GM19397 (cell line): ENCODE measurements around the gene PLCH1.

Experiments used
- ATAC-seq: cut with Tn5 transposase; IDR thresholded peaks from one replicate; pipeline ENCODE4 v1.9.1; 2021; ENCODE audit warnings: mild to moderate bottlenecking, moderate library complexity; ENCODE audit not compliant: unreplicated experiment

Gene PLCH1, protein sequence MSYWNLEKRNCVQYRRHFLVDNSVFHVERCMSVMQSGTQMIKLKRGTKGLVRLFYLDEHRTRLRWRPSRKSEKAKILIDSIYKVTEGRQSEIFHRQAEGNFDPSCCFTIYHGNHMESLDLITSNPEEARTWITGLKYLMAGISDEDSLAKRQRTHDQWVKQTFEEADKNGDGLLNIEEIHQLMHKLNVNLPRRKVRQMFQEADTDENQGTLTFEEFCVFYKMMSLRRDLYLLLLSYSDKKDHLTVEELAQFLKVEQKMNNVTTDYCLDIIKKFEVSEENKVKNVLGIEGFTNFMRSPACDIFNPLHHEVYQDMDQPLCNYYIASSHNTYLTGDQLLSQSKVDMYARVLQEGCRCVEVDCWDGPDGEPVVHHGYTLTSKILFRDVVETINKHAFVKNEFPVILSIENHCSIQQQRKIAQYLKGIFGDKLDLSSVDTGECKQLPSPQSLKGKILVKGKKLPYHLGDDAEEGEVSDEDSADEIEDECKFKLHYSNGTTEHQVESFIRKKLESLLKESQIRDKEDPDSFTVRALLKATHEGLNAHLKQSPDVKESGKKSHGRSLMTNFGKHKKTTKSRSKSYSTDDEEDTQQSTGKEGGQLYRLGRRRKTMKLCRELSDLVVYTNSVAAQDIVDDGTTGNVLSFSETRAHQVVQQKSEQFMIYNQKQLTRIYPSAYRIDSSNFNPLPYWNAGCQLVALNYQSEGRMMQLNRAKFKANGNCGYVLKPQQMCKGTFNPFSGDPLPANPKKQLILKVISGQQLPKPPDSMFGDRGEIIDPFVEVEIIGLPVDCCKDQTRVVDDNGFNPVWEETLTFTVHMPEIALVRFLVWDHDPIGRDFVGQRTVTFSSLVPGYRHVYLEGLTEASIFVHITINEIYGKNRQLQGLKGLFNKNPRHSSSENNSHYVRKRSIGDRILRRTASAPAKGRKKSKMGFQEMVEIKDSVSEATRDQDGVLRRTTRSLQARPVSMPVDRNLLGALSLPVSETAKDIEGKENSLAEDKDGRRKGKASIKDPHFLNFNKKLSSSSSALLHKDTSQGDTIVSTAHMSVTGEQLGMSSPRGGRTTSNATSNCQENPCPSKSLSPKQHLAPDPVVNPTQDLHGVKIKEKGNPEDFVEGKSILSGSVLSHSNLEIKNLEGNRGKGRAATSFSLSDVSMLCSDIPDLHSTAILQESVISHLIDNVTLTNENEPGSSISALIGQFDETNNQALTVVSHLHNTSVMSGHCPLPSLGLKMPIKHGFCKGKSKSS (N-terminal part only)

DNA sequence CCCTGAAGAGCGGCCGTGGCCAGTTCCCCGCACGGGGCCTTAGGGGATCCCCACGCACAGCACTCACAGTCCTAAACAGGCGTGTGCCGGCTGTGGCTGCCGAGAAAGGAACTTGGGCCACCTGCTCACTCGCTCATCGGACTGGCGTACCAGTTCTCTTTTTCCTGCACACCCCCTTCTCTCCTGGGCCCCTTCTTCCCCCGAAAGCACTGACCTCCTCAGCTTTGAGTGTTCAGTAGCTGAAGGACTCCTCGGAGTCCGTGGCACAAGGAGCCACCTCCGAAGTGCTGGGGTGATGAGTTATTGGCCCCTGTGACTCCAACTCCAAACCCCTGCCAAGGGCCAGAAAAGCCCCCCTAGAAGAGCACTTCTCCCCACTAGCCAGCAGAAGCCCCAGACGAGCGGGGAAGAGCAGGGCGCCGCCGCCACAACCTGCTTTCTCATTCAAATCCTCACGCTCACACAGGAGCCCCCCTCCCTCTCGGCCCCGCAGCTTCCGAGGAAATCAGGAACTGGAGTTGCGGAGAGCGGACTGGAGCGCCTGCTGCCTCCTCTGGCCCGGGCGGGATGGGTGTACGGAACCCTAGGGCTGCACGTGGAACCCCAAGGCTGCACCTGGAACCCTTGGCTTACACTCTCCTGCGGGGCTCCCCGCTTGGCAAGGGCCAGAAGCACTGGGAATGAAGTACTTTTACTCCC is at the start of gene PLCH1:
PLCH1 (minus strand) TSS at position 446 of the 699 bp plus-strand sequence. CDS start 40,847 bp downstream, outside the sequence.
- peak; percentile 60 for ATAC-seq

DNA sequence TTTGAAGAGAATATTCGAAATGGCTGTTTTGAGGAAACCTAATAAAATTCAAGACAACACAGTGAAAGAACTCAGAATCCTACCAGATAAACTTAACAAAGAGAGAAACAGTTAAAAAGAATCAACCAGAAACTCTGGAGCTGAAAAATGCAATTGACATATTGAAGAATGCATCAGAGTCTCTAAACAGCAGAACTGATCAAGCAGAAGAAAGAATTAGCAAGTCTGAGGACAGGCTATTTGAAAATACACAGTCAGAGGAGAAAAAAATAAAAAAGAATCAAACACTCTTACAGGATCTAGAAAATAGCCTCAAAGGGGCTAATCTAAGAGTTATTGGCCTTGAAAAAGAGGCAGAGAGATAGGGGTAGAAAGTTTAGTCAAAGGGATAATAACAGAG is 47.7 kb upstream of the PLCH1 start:
- no peak for ATAC-seq

DNA sequence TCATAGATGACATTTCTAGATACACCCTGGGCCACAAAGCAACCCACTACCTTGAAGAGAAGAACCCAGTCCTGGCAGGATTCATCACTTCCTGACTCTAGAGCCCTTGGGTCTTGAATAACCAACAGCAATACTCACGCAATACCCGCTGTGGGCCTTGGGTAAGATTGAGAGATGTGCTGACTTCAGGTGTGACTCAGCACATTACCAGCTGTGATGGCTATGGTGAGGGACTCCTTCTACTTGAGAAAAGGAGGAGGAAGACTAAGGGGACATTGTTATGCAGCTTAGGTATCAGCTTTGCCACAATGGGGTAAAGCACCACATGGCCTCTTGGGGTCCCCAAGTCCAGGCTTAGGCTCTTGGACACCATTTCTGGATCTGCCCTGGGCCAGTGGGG is 46.3 kb upstream of the PLCH1 start:
- ATAC-seq: no peak

DNA sequence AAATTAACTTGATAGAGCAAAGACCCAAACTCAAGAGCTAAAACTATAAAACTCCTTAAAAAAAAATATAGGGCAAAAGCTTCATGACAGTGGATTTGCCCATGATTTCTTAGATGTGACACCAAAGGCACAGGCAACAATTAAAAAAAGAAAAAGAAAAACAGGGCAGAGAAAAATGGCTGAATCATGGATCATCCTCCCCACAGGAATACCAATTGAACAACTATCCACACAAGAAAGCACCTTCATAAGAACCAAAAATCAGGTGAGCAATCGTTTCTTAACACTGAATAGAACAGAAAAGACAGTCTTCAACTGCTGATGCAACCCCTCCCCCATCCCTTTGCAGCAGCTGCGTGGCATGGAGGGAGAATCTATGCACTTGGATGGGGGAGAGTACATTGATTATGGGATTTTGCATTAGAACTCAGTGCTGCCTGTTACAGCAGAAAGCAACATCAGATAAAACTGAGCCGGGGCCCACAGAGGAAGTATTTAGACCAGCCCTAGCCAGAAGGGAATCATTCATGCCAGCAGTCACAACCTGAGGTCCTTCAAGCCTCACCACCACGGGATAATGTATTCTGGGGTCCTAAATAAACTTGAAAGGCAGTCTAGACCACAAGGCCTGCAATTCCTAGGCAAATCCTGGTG is 45.5 kb upstream of the PLCH1 start:
- no peak for ATAC-seq

DNA sequence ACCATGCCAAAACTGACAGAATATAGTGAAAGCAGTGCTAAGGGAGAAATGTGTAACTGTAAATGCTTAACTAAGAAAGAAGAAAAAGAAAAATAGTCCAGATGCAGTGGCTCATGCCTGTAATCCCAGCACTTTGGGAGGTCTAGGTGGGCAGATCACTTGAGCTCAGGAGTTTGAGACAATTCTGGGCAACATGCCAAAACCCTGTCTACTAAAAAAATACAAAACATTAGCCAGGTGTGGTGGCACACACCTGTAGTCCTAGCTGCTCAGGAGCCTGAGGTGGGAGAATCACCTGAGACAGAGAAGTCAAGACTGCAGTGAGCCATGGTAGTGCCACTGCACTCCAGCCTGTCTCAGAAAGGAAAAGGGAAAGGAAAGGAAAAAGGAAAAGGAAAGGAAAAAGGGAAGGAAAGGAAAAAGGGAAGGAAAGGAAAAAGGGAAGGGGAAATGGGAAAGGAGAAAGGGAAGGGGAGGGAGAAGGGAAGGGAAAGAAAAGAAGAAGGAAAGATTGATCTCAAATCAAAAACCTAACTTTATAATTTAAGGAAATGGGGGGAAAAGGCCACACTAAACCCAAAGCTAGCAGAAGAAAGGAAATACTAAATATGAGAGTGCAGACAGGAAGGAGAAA is 40.9 kb upstream of the PLCH1 start:
- no peak for ATAC-seq

DNA sequence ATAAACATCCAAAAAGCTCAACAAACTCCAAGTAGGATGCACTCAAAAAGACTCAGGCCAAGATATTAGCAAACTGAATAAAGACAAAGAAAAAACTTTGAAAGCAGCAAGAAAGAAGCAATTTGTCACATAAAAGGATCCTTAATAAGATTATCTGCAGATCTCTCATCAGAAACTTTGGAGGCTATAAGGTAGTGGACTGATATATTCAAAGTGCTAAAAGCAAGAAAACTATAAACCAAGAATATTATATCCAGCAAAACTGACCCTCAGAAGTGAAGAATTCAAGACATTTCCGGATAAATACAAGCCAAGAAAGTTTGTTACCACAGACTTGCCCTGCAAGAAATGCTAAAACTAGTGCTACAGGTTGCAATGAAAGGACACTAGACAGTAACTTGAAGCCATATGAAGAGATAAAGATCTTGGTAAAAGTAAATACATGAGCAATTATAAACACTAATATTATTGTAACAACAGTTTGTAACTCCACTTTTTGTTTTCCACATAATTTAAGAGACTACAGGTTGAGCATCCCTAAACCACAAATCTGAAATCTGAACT is 37.6 kb upstream of the PLCH1 start:
- ATAC-seq: no peak

DNA sequence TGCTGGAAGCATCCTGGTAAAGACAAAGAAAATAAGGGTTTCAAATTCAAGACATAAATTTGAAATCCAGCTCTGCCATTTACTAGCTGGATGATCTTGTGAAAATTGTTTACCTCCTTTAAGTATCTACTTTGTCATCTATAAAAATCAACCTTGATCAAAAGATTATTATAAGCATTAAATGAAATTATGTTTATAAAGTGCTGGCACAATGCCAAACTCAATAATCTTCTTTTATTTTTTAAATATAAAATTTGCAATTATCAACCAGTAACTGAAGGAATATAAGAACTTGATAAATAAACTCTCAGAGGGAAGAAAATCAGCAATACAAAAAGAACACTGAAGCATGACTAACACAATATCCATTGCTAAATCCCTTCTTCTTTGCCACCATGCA is 35.4 kb upstream of the PLCH1 start:
- ATAC-seq: no peak

DNA sequence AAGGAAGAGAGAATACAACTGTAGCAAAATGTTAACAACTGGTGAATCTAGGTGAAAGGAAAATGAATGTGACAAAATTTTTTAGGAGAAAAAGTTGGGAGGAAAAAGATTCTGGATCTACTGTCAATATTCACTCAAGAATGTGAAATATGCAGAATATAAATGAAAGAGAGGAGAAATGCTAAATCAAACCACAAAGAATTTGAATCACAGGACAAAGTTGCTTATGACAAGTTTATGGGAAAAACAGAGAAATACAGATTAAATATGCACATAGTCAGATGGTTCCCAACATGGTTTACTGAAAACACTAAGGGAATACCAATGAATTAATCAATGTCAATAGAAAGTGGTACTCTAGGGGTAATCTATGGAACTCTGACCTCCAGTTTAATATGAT is 33.6 kb upstream of the PLCH1 start:
- ATAC-seq: no peak

DNA sequence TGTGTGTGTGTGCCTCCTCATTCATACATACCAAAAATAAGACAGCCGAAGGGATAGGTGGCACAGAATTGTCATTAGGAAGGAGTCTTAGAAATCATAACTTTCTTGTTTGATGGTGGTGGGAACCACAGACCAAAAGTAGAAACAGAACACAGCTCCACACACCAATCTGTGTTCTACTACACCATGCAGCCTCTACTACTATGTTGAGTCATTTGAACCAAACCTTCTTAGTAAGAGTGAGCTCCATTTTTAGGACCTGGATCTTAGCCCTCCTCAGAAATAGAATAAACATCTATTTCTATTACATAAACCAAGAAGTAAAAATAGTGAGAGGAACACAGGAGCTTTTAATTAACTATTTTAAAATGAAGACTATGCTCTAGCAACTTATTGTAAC is 27.9 kb upstream of the PLCH1 start:
- ATAC-seq: no peak

DNA sequence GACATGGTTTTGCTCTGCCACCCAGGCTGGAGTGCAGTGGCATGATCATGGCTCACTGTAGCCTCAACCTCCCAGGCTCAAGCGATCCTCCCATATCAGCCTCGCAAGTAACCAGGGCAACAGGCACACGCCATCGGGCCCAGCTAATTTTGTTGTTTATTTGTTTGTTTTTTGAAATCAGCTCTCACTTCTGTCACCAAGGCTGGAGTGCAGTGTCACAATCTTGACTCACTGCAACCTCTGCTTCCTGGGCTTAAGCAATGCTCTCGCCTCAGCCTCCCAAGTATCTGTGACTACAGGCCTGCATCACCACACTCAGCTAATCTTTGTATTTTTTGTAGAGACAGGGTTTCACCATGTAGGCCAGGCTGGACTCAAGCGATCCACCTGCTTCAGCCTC is 26.3 kb upstream of the PLCH1 start:
- ATAC-seq: no peak

DNA sequence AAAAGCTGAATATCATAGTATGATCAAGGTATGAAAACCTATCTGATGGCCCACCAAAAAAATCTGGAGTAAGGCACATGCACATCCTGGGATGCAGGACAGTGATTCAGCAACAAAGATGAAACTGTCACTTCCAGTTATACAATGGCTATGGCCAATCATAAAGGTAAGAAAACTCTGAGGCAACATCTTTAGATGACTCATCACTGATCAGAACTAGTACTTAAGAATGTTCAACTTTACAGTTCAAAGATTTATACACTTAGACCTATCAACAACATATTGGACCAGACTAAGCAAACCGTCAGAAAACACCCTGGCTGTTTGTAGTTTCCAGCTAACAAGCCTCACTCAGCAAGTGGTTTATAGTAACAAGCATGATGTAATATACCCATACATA is 21.3 kb upstream of the PLCH1 start:
- no peak for ATAC-seq

DNA sequence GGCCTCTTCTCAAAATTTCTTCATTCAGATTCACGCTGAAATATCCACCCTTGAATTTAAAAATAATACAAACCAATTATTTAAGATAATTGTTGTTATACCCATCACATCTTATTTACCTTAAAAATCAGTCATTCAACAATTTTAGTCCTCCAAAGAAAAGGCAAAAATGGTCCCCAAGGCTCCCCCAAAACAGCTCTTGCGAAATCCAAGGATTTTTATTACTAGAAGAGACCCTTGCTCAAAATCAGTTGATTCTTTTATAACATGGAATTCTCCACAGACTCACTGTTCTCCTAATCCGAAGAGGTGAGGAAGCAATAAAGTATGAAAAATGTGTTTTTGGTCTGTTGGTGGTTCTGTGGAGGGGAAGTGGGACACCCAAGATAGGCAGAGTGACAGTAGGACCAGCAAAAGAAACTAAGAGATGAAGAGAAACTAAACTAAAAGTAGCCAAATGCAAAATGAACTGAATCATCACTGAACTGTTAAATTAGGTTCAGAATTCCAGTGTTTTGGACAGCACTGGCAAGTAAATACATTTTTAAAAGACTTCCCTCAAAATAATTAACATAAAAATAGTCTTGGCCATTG is 19.1 kb upstream of the PLCH1 start:
- no peak for ATAC-seq

DNA sequence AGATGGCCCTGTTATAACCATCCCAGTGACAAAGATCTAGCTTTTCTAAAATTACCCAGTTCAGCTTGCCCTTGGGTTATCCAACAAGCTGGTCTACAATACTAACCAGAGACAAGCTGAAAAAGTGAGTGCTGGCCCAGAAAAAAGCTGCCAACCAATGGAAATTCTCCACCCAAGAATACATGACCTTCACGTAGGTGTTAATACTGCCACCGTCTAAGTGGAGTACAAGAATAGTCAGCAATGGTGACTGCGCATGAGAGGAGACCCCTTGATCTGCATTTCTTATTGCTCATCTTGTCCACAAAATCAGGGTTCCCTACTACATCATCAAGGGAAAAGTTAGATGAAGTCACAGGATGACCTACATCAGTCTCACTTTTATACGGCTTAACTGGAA is 15.8 kb upstream of the PLCH1 start:
- no peak for ATAC-seq

DNA sequence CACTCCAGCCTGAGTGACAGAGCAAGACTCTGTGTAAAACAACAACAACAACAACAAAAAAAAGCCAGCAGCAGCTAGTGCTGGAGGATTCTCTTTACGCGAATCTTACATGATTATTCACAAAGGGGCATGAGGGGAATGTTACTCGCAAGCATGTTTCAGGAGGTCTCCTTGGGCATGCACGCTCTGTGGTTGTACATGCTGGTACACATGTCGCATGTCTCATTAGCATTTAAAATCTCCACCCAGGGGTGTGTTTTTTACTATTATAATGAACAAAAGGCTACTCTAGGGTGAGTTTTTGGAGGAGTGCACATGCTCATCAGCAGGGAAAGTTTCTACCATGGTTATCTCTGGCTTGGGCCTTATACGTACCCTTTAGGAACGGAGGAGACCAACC is 12.7 kb upstream of the PLCH1 start:
- ATAC-seq: no peak

DNA sequence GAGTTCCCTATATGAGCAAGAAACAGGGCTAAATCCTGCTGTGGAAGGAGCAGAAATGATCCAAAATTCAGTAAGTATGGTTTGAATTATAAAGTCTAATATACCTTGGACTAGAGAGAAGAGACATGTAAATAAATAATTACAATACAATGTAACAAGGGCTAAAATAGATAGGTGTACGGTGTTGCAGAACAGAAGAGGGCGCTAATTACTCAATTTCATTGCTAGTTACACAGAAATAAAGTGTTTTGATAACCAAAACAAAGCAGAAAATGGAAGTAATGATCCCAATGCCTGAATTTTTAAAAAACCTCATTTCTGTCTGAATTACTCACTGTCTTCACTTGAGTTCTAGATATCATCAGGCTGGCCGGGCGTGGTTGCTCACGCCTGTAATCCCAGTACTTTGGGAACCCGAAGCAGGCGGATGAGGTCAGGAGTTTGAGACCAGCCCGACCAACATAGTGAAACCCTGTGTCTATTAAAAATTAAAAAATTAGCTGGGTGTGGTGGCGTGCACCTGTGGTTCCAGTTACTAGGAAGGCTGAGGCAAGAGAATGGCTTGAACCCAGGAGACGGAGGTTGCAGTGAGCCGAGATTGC is 8.3 kb upstream of the PLCH1 start:
- ATAC-seq: no peak

DNA sequence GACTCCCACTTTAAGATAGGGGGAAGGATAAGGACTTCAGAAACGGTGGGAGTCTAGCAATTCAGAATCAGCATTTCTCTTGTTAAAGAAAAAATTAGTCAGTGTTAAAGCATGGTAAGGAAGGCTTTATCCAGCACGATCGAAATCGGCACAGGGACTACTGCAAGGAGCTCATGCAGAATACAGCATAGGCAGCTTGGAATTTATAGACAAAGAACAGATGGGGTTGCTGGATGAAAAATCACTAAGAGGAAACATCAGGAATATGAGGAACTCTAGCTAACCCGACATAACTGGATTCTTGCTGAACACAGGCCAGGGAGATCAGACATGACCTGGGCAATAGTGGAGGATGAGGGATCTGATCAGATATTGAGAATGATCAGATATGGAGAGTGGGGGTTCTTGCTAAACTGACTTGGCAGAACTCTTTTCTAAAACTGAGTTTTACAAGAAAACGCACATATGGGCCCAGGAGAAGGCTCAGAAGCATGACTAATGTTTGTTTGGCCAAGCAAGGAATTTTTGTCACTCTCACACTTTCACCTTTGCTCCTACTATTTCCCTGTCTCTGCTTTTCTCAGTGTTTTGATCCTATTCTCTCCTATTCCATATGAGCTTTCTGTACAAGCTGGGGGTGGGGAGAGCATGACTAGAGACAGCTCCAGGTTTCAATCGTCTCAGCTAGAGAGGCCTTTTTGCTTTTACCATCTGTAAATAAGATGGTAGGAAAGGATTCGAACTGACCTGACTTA is 3.9 kb upstream of the PLCH1 start:
- no peak for ATAC-seq

DNA sequence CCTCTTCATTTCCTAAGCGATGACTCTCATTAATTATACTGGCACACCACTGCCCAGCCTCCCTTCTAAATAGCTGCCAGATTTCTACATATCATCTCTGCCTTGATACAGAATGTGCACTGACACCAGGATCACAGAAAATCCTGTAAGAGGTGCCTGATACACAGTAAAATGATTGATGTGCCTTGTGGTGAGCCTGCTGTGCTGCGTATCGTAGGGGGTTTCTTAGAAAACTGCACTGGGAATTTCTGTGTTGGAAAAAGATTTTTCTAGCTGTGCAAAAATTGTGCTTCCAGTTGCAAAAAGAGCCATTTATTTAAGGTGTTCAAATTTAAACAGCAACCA is 3.0 kb upstream of the PLCH1 start:
- no peak for ATAC-seq
